Measurements from ENCODE around the gene PTPN2.

The PTPN2 gene

DNA sequence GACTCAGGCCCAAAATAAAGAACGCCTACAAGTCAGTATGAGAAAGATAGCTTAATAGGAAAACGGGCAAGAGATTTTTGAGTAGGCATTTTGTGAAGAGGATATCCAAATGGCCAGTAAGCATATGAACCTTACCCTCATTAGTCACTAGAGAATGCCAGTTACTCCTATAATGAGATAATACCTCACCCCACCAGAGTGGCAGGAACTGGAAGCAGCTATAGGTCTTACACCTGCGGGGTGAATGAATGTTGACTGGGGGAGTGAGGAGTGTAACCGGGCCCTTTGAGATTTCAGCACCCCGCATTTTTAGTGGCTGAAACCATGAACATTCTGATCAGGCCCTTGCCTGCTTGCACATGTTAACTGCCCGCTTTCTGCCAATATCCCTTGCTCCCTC, 7.5 kb upstream of the PTPN2 start:
- Histone ChIP-seq H3K4me3 (ENCODE audit: low read length) (no peak overlapping the region), H3K27ac (ENCODE audit: low read length) (no peak overlapping the region), H3K4me2 (ENCODE audit: low read length) (no peak overlapping the region), H3K9ac (ENCODE audit: low read length) (no peak overlapping the region), H3K9me3 (ENCODE audit: insufficient read depth, low read length) (no peaks in the 10 kb centered on the region), H2AFZ (ENCODE audit: low read depth, low read length) (no peak overlapping the region), H3K79me2 (ENCODE audit: low read length) (no peaks in the 10 kb centered on the region), H4K20me1 (ENCODE audit: insufficient read depth, low read length) (no peaks in the 10 kb centered on the region), H3K4me1 (ENCODE audit: low read length) (peaks cover 3% of the 10 kb centered on the region; the same call in 1 of the 2 replicates), H3K36me3 (replicated peaks; ENCODE audit: low read depth, low read length) (no peaks in the 10 kb centered on the region), H3K27me3 (ENCODE audit: low read depth, low read length) (no peaks in the 10 kb centered on the region; the same call in 1 of the 2 replicates)
- TF ChIP-seq, protein P1, sequence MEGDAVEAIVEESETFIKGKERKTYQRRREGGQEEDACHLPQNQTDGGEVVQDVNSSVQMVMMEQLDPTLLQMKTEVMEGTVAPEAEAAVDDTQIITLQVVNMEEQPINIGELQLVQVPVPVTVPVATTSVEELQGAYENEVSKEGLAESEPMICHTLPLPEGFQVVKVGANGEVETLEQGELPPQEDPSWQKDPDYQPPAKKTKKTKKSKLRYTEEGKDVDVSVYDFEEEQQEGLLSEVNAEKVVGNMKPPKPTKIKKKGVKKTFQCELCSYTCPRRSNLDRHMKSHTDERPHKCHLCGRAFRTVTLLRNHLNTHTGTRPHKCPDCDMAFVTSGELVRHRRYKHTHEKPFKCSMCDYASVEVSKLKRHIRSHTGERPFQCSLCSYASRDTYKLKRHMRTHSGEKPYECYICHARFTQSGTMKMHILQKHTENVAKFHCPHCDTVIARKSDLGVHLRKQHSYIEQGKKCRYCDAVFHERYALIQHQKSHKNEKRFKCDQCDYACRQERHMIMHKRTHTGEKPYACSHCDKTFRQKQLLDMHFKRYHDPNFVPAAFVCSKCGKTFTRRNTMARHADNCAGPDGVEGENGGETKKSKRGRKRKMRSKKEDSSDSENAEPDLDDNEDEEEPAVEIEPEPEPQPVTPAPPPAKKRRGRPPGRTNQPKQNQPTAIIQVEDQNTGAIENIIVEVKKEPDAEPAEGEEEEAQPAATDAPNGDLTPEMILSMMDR (IDR thresholded peaks at IDR 0.05; ENCODE audit: low read depth, low read length) = no peak
- no peak for TF ChIP-seq EZH2phosphoT487 (IDR thresholded peaks at IDR 0.05; ENCODE audit: low read depth)

DNA sequence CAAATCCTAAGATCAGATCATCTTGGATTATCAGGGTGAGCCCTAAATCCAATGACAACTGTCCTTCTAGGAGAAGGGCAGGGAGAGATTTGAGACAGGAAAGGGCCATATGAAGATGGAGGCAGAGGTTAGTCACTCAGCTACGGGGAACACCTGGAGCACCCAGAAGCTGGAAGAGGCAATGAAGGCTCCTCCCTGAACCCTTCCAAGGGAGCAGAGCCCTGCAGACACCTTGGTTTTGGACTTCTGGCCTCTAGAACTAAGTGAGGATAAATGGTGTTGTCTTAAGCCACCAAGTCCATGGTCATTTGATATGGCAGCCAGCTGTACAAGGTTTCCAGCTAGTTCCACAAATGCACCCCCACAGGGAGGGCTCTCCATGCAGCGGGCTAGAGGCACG, 6.9 kb upstream of the PTPN2 start:
- H2AFZ ChIP-seq (ENCODE audit: low read depth, low read length) = no peak overlapping the region
- no peaks in the 10 kb centered on the region for H3K79me2 ChIP-seq (ENCODE audit: low read length)
- H3K27ac ChIP-seq (ENCODE audit: low read length) = no peak overlapping the region
- no peak overlapping the region for H3K9ac ChIP-seq (ENCODE audit: low read length)
- no peaks in the 10 kb centered on the region; the same call in 1 of the 2 replicates for H3K27me3 ChIP-seq (ENCODE audit: low read depth, low read length)
- no peaks in the 10 kb centered on the region for H3K9me3 ChIP-seq (ENCODE audit: insufficient read depth, low read length)
- H3K4me3 ChIP-seq (ENCODE audit: low read length) = no peak overlapping the region
- TF ChIP-seq EZH2phosphoT487 (IDR thresholded peaks at IDR 0.05; ENCODE audit: low read depth) = no peak
- TF ChIP-seq, protein P1 (IDR thresholded peaks at IDR 0.05; ENCODE audit: low read depth, low read length) = no peak
- H3K4me1 ChIP-seq (ENCODE audit: low read length) = peaks cover 7% of the 10 kb centered on the region; the same call in 1 of the 2 replicates
- no peaks in the 10 kb centered on the region for H3K36me3 ChIP-seq (replicated peaks; ENCODE audit: low read depth, low read length)
- no peak overlapping the region for H3K4me2 ChIP-seq (ENCODE audit: low read length)
- H4K20me1 ChIP-seq (ENCODE audit: insufficient read depth, low read length) = no peaks in the 10 kb centered on the region

DNA sequence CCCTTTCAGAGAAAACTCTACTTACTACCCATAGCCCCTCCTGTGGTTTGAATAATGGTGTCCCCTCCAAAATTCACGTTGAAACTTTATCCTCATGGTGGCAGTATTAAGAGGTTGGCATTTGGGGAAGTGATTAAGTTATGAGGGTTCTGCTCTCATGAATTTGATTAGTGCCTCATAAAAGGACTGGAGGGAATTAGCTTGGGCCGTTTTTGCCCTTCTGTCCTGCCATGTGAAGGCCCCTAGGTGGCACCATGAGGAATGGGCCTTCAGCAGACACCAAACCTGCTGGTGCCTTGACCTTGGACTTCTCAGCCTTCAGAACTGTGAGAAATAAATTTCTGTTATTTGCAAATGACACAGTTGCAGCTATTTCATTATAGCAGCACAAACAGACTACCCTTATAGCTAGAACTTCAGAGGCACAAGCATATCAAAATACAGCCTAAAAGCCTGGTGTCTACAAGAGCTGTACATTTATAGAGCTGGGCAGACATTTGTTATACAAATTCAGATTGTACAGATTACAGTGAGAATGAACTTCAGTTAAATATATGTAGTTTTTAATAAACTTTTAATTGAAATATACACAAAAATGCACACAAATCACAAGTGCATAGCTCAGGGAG, 2.6 kb upstream of the PTPN2 start:
- H3K79me2 ChIP-seq (ENCODE audit: low read length) = peaks cover 20% of the 10 kb centered on the region
- TF ChIP-seq, protein P1 (IDR thresholded peaks at IDR 0.05; ENCODE audit: low read depth, low read length) = peak; percentile 49
- no peak for TF ChIP-seq EZH2phosphoT487 (IDR thresholded peaks at IDR 0.05; ENCODE audit: low read depth)
- H3K36me3 ChIP-seq (replicated peaks; ENCODE audit: low read depth, low read length) = no peaks in the 10 kb centered on the region
- H3K27me3 ChIP-seq (ENCODE audit: low read depth, low read length) = no peaks in the 10 kb centered on the region; the same call in 1 of the 2 replicates
- no peak overlapping the region for H3K9ac ChIP-seq (ENCODE audit: low read length)
- peaks cover 31% of the 10 kb centered on the region for H3K4me1 ChIP-seq (ENCODE audit: low read length)
- no peaks in the 10 kb centered on the region for H3K9me3 ChIP-seq (ENCODE audit: insufficient read depth, low read length)
- no peak overlapping the region for H3K4me2 ChIP-seq (ENCODE audit: low read length)
- peaks cover 6% of the 10 kb centered on the region; the same call in 1 of the 2 replicates for H4K20me1 ChIP-seq (ENCODE audit: insufficient read depth, low read length)
- no peak overlapping the region for H3K27ac ChIP-seq (ENCODE audit: low read length)
- H3K4me3 ChIP-seq (ENCODE audit: low read length) = no peak overlapping the region
- no peak overlapping the region for H2AFZ ChIP-seq (ENCODE audit: low read depth, low read length)

DNA sequence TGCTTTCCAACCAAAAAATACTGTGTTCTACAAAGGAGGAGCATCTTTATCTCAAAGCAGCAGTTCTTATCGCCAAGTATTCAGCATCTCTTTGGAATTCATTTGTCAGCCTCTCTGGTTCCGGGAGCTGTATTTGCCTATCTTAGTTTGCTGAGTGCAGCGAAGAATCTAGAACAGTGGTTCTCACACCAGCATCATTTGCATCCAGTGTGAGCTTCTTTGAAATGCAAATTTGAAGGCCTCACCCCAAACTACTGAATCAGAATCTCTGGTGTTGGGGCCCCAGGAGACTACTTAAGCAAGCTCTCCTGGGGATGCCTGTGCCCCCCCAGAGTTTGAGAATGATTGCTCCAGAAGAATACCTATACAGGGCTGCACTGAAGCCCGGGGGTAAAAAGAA, 1.5 kb upstream of the PTPN2 start:
- peaks cover 14% of the 10 kb centered on the region for H4K20me1 ChIP-seq (ENCODE audit: insufficient read depth, low read length)
- peaks cover 31% of the 10 kb centered on the region for H3K79me2 ChIP-seq (ENCODE audit: low read length)
- H3K27me3 ChIP-seq (ENCODE audit: low read depth, low read length) = no peaks in the 10 kb centered on the region
- H3K4me3 ChIP-seq (ENCODE audit: low read length) = peak overlapping the region; percentile 85; the same call in 1 of the 2 replicates
- peak overlapping the region; percentile 94 for H3K4me2 ChIP-seq (ENCODE audit: low read length)
- H3K9me3 ChIP-seq (ENCODE audit: insufficient read depth, low read length) = no peaks in the 10 kb centered on the region
- TF ChIP-seq, protein P1 (IDR thresholded peaks at IDR 0.05; ENCODE audit: low read depth, low read length) = no peak
- TF ChIP-seq EZH2phosphoT487 (IDR thresholded peaks at IDR 0.05; ENCODE audit: low read depth) = no peak
- no peak overlapping the region for H3K27ac ChIP-seq (ENCODE audit: low read length)
- peaks cover 37% of the 10 kb centered on the region for H3K4me1 ChIP-seq (ENCODE audit: low read length)
- no peaks in the 10 kb centered on the region for H3K36me3 ChIP-seq (replicated peaks; ENCODE audit: low read depth, low read length)
- H3K9ac ChIP-seq (ENCODE audit: low read length) = no peak overlapping the region
- no peak overlapping the region for H2AFZ ChIP-seq (ENCODE audit: low read depth, low read length)
